H4 (cell line): ENCODE measurements around the gene POLN. TPM values are rescaled to one million over a fixed set of nuclear protein-coding genes. Genes with fewer than 3 reads are reported as not detected.
A peak's percentile ranks its signal among the peaks of the same experiment; 100 is the strongest.
"Not testable (repeated sequence)": the region's sequence is repeated elsewhere in the genome, so short reads cannot be mapped to it uniquely, and the experiment has no call there.

Experiments
- DNase-seq: peaks from one replicate; pipeline ENCODE4 v3.0.0-alpha.2; 2015; ENCODE audit warnings: low spot score
- total RNA-seq: library from RNA; depleted of rRNA; stranded (reverse); fragments of >200 nt; shearing (Covaris generic); gene quantifications from 2 replicates; pipeline ENCODE4 v1.2.3, GENCODE V29; 2014

Gene POLN
- total RNA-seq, 1 experiment from 2014 or later: 1.8 TPM

GRCh38 chr4:2166253-2166652 is 75.7 kb downstream of the POLN start:
- no peak for DNase-seq

GRCh38 chr4:2165391-2165790 is 76.5 kb downstream of the POLN start:
- no peak for DNase-seq

GRCh38 chr4:2163311-2163821 is 78.6 kb downstream of the POLN start:
- DNase-seq: no peak

- not testable (repeated sequence) for DNase-seq
These were observed 80.7 kb downstream of the POLN start for GRCh38 chr4:2161092-2161703.

- DNase-seq: no peak
These were observed 82.0 kb downstream of the POLN start for GRCh38 chr4:2159931-2160330.

- no peak for DNase-seq
These were observed 86.7 kb downstream of the POLN start for GRCh38 chr4:2155246-2155645.

GRCh38 chr4:2154215-2154740 is 87.6 kb downstream of the POLN start:
- DNase-seq: no peak

- DNase-seq: no peak
These were observed 90.4 kb downstream of the POLN start for GRCh38 chr4:2151544-2151943.

GRCh38 chr4:2150076-2150475 is 91.8 kb downstream of the POLN start:
- DNase-seq: no peak

GRCh38 chr4:2142630-2143427 is 99.1 kb downstream of the POLN start:
- peak; percentile 35 for DNase-seq

- no peak for DNase-seq
These were observed 100.0 kb downstream of the POLN start for GRCh38 chr4:2141762-2142451.

- no peak for DNase-seq
These were observed 100.7 kb downstream of the POLN start for GRCh38 chr4:2141022-2141761.

- no peak for DNase-seq
These were observed 102.9 kb downstream of the POLN start for GRCh38 chr4:2138846-2139500.

GRCh38 chr4:2136726-2137125 is 105.2 kb downstream of the POLN start:
- DNase-seq: no peak

- peak; percentile 71 for DNase-seq
These were observed 106.8 kb downstream of the POLN start for GRCh38 chr4:2135083-2135482.

GRCh38 chr4:2132438-2132837 is 109.5 kb downstream of the POLN start:
- DNase-seq: no peak

GRCh38 chr4:2127609-2128332 is 114.2 kb downstream of the POLN start:
- DNase-seq: no peak

GRCh38 chr4:2126309-2127043 is 115.4 kb downstream of the POLN start:
- DNase-seq: no peak

- DNase-seq: no peak
These were observed 116.1 kb downstream of the POLN start for GRCh38 chr4:2125831-2126230.

- no peak for DNase-seq
These were observed 116.9 kb downstream of the POLN start for GRCh38 chr4:2125023-2125422.
